Ovary (tissue), 1 donor: ENCODE results near the gene PTPRG.

ENCODE experiments used
- EP300 ChIP-seq: sonication (generic); formaldehyde crosslinking; IDR thresholded peaks from one replicate; pipeline ENCODE4 v1.6.1; 2017; ENCODE audit warnings: antibody characterized with exemption
- POLR2A ChIP-seq: fragments of 450-650 bp; IDR thresholded peaks from one replicate; pipeline ENCODE4 v1.6.1; 2017; ENCODE audit warnings: antibody characterized with exemption, mild to moderate bottlenecking, moderate library complexity

- no peak for TF ChIP-seq EP300
- no peak for TF ChIP-seq POLR2A
Observed at GRCh38 chr3:61742006-61742405, 180.6 kb downstream of the PTPRG start.
